Measurements from ENCODE around the gene USO1. TPM values are rescaled to one million over a fixed set of nuclear protein-coding genes. Genes with fewer than 3 reads are reported as not detected.

The USO1 gene
- total and polyA plus RNA-seq, 2 of the 13 experiments (the other 11 are each of a cell fraction or from before 2014, with no cell fraction given) = 52.2 to 87.7 TPM

GRCh38 chr4:75724066-75724866 is at the start of gene USO1 (continued):
- no peak; the same call in 1 of the 2 replicates for TF ChIP-seq ELF4 (CRISPR knock-in tag; IDR thresholded peaks at IDR 0.05; ENCODE audit: borderline replicate concordance)
- peak; percentile 56; the same call in 1 of the 2 replicates for TF ChIP-seq PPARG (CRISPR knock-in tag; conservative IDR thresholded peaks at IDR 0.05)
- 0 out of 2 replicates have a peak, but pooled peaks have one; percentile 14 for TF ChIP-seq CENPT (CRISPR knock-in tag; IDR thresholded peaks at IDR 0.05; ENCODE audit: low read depth)
- TF ChIP-seq ZNF501 (CRISPR knock-in tag; IDR thresholded peaks at IDR 0.05) = peak; percentile 86
- TF ChIP-seq GPN1 (CRISPR knock-in tag; IDR thresholded peaks at IDR 0.05; ENCODE audit: borderline replicate concordance) = no peak
- no peak for TF ChIP-seq ZNF468 (CRISPR knock-in tag; IDR thresholded peaks at IDR 0.05)
- TF ChIP-seq PITX1 (CRISPR knock-in tag; IDR thresholded peaks at IDR 0.05) = peak; percentile 53; the same call in 1 of the 2 replicates
- TF ChIP-seq POLR2AphosphoS5 (IDR thresholded peaks at IDR 0.05; ENCODE audit: low read depth, low read length) = peak; percentile 95
- TF ChIP-seq DZIP1 (CRISPR knock-in tag; IDR thresholded peaks at IDR 0.05) = no peak
- no peak for TF ChIP-seq MTF1 (CRISPR knock-in tag; IDR thresholded peaks at IDR 0.05)
- 0 out of 2 replicates have a peak, but pooled peaks have one; percentile 41 for TF ChIP-seq ZNF644 (CRISPR knock-in tag; IDR thresholded peaks at IDR 0.05; ENCODE audit: low read depth)
- peak; percentile 57; the same call in 1 of the 2 replicates for TF ChIP-seq KDM4B (CRISPR knock-in tag; IDR thresholded peaks at IDR 0.05)
- peak; percentile 29 for TF ChIP-seq ZEB1 (IDR thresholded peaks at IDR 0.05; ENCODE audit: insufficient replicate concordance, low read depth)
- TF ChIP-seq POLR2AphosphoS2 (IDR thresholded peaks at IDR 0.05; ENCODE audit: low read depth, low read length) = no peak
- TF ChIP-seq POLR2A (IDR thresholded peaks at IDR 0.05; ENCODE audit: insufficient read depth in 1 of 2, low read depth in 2 of 2, low read length in 2 of 2) = peak; percentile 85 to 89
- peak; percentile 90 for TF ChIP-seq GABPB1 (CRISPR knock-in tag; IDR thresholded peaks at IDR 0.05)
- no peak for TF ChIP-seq GLMP (CRISPR knock-in tag; IDR thresholded peaks at IDR 0.05; ENCODE audit: borderline replicate concordance)
- peak; percentile 55; the same call in 1 of the 2 replicates for TF ChIP-seq ZXDC (CRISPR knock-in tag; IDR thresholded peaks at IDR 0.05)
- peak; percentile 42; the same call in 1 of the 2 replicates for TF ChIP-seq ZNF451 (CRISPR knock-in tag; IDR thresholded peaks at IDR 0.05)
- TF ChIP-seq GATAD1 (CRISPR knock-in tag; IDR thresholded peaks at IDR 0.05) = peak; percentile 46
- 0 out of 2 replicates have a peak, but pooled peaks have one; percentile 31 for TF ChIP-seq NKX3-1 (CRISPR knock-in tag; IDR thresholded peaks at IDR 0.05)
- no peak for TF ChIP-seq ZNF10 (CRISPR knock-in tag; IDR thresholded peaks at IDR 0.05; ENCODE audit: borderline replicate concordance, low read depth)
- TF ChIP-seq CC2D1A (CRISPR knock-in tag; IDR thresholded peaks at IDR 0.05) = no peak
- TF ChIP-seq ATF7-NPFF (CRISPR knock-in tag; IDR thresholded peaks at IDR 0.05; ENCODE audit: low read depth) = no peak
- TF ChIP-seq RXRA (CRISPR knock-in tag; IDR thresholded peaks at IDR 0.05) = peak; percentile 63; the same call in 1 of the 2 replicates
